ENCODE results near the gene KRT2.

Gene KRT2

DNA sequence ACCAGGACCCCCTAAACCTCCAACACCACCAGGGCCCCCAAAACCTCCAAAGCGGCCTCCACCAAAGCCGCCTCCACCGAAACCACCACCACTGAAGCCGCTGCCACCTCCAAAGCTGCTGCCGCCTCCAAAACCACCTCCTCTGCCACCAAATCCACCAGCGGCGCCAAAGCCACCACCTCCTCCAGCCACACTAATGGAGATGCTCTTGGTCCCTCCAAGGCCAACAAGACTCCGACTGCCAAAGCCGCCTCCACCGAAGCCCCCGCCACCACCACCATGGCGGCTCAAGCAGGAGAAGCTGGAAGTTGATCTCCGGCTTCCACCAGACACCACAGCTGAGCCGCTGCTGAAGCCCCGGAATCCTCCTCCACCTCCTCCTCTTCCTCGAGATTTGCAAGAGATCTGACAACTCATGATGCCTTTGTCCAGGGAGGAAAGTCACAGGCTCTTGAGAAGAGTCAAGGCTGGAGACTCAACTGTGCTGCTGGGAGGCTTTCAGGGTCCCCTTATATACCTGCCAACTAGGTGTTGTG lies at the start of gene KRT2:
Gene KRT2, minus strand, starts transcription at position 486 of the 536 bp plus-strand sequence. Its CDS starts 69 bp downstream, at position 417.
- no peak for DNase-seq (ENCODE audit: low read depth in 2 of 2)

GRCh38 chr12:52701281-52701680 lies 49.3 kb upstream of the KRT2 start:
- no peak for DNase-seq (ENCODE audit: low read depth in 2 of 2)

DNA sequence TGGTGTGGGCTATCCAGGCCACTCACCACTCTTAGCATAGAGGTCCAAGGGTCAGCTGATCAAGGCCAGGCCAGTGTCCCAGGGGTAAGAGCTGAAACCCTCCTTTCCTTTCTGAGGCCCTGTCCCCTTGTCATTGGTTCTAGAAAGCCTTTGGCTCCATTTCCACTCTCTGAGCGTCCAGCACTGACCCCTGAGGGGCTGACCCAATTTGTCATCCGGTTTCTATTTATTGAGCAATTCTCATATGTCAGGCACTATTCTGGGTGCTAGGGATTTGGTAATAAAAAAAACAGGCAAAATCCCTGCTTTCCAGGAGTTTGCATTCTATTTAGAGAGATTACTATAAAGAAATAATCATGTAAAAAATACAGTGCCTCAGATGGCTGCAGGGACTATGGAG lies 47.9 kb upstream of the KRT2 start:
- no peak for DNase-seq (ENCODE audit: low read depth in 2 of 2)

DNA sequence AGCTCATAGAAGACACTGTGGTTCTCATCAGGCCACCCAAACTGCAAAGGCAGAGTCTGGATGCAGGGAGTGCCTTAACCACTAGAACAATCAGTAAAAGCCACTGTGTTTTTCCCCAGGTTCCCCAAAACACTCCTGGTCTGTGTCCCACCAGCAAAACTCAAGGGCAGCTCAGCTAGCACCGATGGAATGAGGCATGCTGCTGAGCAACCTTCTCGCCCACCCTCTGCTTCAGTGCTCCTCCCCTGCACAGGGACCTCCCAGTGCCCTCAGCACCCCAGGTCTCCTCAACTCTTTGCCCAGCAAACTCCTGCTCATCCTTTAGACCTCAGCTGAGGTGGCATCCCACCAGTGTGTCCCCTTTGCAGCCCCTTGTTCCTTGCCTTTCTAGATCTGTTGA lies 47.4 kb upstream of the KRT2 start:
- no peak for DNase-seq (ENCODE audit: low read depth in 2 of 2)

DNA sequence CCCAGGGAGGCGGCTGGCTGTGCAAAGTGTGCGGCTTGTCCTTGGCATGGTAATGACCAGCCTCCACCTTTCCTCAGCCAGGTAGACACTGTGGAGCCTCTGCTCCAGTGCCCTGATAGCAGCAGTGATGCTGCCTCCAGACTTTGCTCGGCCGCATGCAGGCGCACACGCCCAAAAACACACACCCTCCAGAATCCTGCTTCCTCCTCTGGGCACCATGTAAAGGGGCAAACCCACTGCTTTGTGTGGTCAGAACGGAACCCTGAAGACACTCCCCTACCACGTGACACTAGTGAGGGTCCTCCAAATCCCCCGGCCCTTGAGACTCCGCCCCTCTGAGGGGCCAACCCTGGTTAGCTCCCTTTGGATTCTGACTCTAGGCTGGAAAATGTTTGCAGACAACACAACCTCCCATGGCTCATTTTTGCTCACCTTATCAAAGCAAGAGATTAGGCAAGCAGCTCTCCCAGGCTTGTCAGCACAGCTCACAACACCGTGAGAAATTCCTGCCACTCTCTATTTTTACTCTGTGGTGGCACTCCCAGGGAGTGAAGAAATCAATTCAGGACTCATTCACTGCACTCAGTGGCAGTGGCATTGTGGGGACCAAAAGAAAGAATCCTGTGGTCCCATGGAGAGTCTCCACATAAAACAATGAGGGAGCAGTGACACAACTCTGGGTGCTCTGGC lies 46.8 kb upstream of the KRT2 start:
- no peak for DNase-seq (ENCODE audit: low read depth in 2 of 2)

- no peak for DNase-seq (ENCODE audit: low read depth in 2 of 2)
Observed at GRCh38 chr12:52697058-52697582, 45.1 kb upstream of the KRT2 start.

DNA sequence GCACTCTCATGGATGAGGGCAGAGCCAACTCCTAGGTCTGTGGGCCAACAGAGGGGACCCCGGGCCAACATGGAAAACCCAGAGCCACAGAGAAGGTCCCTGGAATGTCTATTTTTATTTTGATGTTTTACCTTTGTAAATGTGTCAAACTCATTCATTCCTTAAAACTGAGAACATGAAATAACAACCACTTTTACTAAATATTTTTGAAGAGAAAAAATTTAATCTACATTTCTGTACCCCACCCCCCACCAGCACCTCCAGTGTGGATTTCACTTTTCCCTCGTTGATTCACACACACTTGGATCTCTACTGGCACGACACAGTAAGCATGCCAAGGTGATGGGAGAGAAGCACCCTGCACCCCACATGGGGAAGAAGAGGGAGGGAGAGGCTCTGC lies 44.6 kb upstream of the KRT2 start:
- no peak for DNase-seq (ENCODE audit: low read depth in 2 of 2)

DNA sequence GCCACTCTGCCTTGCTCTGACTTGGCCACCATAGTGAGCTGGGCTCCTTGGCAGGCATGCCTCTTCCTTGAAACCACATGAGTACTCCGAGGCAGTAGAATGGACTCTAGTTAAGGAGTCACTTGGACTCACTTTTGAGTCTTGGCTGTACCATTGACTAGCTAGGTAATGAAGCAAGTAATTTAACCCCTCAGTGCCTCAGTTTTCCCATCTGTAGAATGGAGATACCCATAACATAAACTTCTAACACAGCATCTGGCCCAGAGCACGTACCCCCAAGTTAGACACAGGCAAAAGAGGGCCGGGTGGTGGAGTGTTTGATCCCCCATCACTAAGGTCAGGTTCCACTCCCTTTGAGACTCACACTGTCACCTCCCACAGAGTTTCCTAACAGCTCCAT lies 43.0 kb upstream of the KRT2 start:
- no peak for DNase-seq (ENCODE audit: low read depth in 2 of 2)

GRCh38 chr12:52694151-52694550 lies 42.1 kb upstream of the KRT2 start:
- no peak for DNase-seq (ENCODE audit: low read depth in 2 of 2)

DNA sequence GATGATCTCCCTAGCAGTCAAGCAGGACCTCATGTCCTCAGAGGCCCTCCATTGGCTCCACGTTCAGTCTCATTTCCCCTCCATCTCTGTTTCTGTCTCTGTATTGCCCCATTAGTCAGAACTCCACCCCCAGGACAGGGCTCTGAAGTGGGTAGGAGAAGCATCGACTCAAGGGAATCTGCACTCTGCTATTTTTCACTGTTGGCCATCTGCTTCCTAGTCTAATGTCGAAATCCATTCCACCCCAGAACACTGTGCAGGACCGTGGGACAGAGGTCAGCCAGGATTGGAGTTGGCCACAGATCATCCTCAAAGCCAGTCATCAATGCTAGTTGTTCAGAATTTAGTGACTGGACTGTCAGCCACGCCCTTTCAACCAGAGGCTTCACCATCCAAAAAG lies 41.2 kb upstream of the KRT2 start:
- no peak for DNase-seq (ENCODE audit: low read depth in 2 of 2)

GRCh38 chr12:52692254-52692653 lies 40.2 kb upstream of the KRT2 start:
- DNase-seq (ENCODE audit: low read depth in 2 of 2) = no peak

DNA sequence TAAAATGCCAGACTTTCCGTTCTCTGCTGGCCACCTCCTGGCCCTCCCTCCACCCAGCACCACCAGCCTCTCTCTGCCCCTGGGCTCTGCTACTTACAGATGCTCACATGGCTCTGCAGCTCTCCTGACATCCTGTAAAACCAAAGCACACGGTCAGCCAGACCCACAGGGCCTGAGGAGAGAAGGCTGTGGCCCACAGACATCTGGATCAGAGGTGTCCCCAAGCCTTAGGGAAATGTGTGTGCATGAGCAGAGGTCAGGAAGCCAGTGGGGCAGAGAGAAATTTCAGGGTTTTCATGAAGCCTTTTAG lies 39.8 kb upstream of the KRT2 start:
- no peak for DNase-seq (ENCODE audit: low read depth in 2 of 2)

DNA sequence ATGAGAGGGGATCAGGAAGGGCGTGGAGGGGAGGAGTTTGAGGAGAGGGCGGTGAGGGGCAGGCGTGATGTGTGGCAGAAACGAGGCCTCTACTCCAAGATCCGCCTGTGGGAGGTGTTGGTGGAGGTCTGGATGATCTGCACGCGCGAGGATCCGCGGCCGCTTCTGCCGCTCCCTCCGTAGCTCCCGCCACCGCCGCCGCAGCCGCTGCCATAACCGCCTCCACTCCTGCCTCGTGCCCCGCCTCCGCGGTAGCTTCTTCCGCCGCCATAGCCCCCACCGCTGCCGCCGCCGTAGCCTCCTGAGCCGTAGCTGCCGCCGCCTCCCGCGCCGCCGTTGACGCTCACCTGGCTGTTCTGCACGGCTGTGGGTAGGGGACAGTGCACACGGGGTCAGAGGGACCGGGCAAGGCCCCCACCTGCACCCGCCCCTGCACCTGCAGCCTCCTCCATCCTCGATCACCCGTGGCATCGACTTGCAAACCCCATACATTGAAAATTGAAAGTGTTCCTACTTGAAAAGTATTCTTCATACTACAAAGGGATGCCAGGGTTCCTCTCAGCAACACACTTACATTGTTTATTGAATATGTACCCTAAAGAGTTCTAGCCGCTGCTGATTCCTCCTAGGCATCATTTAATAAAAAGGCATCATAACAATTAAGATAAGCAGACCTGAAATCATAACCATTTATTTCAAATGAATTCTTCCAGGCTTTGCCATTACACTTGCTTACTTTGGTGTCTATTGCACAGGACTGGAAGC lies 39.2 kb upstream of the KRT2 start:
- peak; percentile 16 to 29 for DNase-seq (ENCODE audit: low read depth in 2 of 2)

DNA sequence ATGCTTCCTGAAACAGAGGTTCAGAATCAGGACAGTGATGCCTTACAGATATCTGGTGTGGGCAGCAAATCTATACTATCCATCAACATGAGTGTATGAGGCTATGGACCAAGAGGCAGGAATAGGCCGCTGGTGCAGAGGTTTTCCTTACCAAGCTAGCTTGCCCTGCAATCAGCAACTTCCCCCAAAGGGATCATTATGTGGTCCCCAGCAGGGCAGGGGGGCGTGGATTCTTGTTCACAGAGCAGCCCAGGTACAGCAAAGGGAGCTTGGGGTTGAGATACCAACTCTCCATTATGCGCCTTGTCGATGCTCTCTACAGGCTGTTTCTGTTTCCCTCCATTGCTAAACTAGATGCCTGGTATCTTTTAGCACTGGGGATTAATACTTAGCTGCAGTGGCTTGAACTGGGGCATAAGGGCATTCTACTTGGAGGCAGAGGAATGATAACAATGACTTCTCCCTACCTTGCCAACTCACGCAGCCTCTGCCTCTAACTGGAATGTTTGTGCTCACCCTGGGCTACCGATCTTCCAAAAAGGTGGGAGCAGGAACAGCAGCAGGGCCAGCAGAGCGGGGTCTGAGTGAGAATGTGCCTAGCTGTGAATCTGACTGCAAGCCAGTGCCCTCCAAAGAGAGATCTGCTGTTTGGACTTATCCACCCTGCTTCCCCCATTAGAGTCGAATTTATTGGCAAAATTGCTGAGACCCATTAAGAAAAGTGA lies 38.5 kb upstream of the KRT2 start:
- DNase-seq (ENCODE audit: low read depth in 2 of 2) = no peak

DNA sequence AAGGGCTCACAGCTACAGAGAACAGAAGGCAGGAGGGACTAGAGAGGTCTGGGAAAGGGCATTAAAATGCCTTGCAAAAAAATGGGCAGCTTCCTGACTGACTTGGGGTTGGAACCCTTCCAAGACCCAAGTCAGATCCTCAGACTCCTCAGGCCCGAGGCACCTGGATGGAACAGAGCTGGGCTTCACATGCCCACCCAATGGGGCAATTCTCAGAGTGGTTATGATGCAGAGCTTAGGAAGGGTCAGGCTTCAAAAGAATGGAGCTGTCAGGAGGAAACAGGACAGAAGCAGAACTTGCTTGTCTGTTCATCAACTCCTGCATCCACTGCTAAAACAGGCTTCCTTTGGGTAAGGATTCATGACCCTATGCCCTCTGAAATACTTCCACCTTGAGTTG lies 37.9 kb upstream of the KRT2 start:
- DNase-seq (ENCODE audit: low read depth in 2 of 2) = no peak

DNA sequence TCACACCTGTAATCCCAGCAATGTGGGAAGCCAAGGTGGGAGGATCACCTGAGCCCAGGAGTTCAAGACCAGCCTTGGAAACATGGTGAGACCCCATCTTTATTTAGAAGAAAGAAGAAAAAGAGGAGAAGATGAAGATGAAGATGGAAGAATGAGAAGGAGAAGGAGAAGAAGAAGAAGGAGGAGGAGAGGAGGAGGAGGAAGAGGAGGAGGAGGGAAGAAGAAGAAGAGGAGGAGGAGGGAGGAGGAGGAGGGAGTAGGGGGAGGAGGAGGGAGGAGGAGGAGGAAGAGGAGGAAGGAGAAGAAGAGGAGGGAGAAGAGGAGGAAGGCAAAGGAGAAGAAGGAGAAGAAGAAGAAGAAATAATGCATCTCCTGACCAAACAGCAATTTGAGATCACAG lies 37.2 kb upstream of the KRT2 start:
- no peak for DNase-seq (ENCODE audit: low read depth in 2 of 2)

- no peak for DNase-seq (ENCODE audit: low read depth in 2 of 2)
Observed at GRCh38 chr12:52688481-52688880, 36.5 kb upstream of the KRT2 start.

- no peak for DNase-seq (ENCODE audit: low read depth in 2 of 2)
Observed at GRCh38 chr12:52687497-52688385, 35.7 kb upstream of the KRT2 start.

GRCh38 chr12:52686756-52687487 lies 34.9 kb upstream of the KRT2 start:
- DNase-seq (ENCODE audit: low read depth in 2 of 2) = no peak

DNA sequence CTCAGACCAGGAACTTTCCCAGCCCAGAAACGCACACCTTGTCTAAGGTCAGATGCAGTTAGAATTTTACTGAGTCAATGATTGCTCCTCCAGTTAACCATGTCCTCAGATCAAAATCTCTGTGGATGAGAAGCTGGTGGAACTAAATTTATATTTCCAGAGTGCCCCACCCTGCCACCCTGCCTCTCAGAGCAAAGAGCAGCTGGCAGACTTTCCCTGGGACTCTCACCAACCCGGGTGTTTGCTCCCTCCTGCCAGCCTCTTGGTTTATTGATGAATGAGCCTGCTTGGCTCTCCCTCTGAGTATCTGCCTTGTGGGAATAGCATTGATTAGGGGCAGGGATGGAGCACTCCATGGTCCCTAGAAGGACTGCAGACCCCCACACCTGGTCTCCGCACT lies 34.1 kb upstream of the KRT2 start:
- no peak for DNase-seq (ENCODE audit: low read depth in 2 of 2)

DNA sequence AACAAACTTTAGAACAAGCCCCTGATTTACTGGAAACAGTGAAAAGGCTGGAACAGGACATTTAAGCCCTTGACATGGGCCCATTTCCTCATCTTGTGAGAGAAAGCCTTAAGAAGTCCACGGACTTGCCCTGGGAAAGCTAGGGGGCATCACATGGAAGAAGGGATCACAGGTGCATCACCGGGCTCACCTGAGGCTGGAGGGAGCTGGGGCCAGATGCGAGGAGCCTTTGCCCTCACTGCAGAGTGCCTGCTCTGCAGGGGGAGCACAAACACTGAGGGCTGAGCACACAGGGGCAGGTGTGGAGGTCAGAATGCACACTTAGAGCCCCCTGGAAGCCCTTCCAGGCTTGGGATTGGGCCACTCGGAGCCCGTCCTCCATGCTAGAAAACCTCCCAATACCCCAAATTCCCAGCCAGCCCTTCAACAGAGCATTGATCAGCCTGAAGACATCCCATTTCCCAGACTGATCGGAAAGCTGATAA lies 33.4 kb upstream of the KRT2 start:
- no peak for DNase-seq (ENCODE audit: low read depth in 2 of 2)
